Mammary epithelial cell (primary cell): Measurements from ENCODE around the gene RUNX1.

Experiments used
- EZH2 ChIP-seq: IDR thresholded peaks from 2 replicates; pipeline ENCODE4 v1.6.1; 2012; ENCODE audit warnings: low read length, inconsistent platforms, borderline replicate concordance
- TF ChIP-seq, protein P1 (sequence below), 2 donors: IDR thresholded peaks in 1 of 2; conservative IDR thresholded peaks in 1 of 2; 2 replicates each; pipeline ENCODE4 v1.5.1; 2011 to 2012; ENCODE audit warnings: inconsistent platforms in 2 of 2, low read length in 2 of 2, mild to moderate bottlenecking in 2 of 2, control low read depth in 1 of 2, low read depth in 1 of 2; ENCODE audit not compliant: insufficient read depth in 1 of 2; ENCODE audit errors: extremely low read depth in 1 of 2

DNA sequence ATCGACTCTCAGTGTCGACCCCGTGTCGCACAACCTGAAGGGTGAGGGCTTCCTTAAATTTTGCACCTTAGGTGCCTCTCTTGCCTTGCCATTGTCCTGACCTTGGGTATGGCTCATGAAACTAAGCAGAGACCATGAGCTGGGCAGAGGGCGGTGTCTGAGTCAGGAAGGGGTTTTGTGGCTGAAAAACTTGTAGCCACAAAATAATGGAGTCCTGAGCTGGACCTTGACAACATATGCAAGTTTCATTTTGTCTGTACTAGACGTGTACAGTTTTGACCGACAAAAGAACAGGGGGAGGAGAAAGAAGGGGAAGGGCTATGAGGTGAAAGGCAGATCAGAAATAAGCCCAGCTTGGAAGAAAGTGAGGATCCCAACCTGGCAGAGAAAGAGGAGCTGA is 8.3 kb upstream of the RUNX1 start:
- TF ChIP-seq, protein P1, sequence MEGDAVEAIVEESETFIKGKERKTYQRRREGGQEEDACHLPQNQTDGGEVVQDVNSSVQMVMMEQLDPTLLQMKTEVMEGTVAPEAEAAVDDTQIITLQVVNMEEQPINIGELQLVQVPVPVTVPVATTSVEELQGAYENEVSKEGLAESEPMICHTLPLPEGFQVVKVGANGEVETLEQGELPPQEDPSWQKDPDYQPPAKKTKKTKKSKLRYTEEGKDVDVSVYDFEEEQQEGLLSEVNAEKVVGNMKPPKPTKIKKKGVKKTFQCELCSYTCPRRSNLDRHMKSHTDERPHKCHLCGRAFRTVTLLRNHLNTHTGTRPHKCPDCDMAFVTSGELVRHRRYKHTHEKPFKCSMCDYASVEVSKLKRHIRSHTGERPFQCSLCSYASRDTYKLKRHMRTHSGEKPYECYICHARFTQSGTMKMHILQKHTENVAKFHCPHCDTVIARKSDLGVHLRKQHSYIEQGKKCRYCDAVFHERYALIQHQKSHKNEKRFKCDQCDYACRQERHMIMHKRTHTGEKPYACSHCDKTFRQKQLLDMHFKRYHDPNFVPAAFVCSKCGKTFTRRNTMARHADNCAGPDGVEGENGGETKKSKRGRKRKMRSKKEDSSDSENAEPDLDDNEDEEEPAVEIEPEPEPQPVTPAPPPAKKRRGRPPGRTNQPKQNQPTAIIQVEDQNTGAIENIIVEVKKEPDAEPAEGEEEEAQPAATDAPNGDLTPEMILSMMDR (conservative IDR thresholded peaks at IDR 0.05 in 1 of 2, IDR thresholded peaks at IDR 0.05 in 1 of 2; ENCODE audit: extremely low read depth in 1 of 2, insufficient read depth in 1 of 2, low read depth in 1 of 2, low read length in 2 of 2): no peak
- TF ChIP-seq EZH2: no peak
